Endothelial cell of umbilical vein (primary cell): ENCODE results near the gene DOCK1.

ENCODE experiments used
- CTCF ChIP-seq, 2 donors: IDR thresholded peaks; 1 replicate in 1 of 2; 2 replicates in 1 of 2; pipeline ENCODE4 v1.5.1; 2011; ENCODE audit warnings: low read length in 2 of 2, mild to moderate bottlenecking in 2 of 2, moderate library complexity in 2 of 2, control low read depth in 1 of 2, inconsistent platforms in 1 of 2, low read depth in 1 of 2; ENCODE audit not compliant: insufficient read depth in 1 of 2; ENCODE audit errors: extremely low read depth in 1 of 2
- POLR2A ChIP-seq: IDR thresholded peaks from 2 replicates; pipeline ENCODE4 v1.6.1; 2012; ENCODE audit warnings: low read depth, mild to moderate bottlenecking, control low read depth, low read length
- TF ChIP-seq, protein P1 (sequence below): IDR thresholded peaks from 2 replicates; pipeline ENCODE4 v1.6.1; 2011; ENCODE audit not compliant: insufficient read depth, insufficient read length

DNA sequence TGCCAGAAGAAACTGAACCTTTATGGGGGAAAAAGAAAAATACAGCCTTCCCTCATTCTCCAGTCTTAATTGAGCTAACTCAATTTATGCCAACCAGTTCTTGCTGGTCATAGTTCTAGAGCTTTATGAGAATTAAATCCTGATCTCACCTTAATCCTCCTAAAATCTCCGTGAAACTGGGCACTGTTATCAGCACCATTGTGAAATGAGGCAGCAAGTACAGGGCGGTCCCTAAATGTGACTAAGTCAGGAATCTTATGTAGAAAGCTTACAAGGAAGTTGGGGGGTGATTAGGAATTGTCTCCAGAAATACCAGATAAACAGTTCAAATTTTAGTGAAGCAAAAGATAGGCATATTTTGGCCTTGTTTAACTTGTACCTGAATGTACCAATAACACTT, 301.9 kb downstream of the DOCK1 start:
- TF ChIP-seq CTCF (IDR thresholded peaks at IDR 0.05; ENCODE audit: extremely low read depth in 1 of 2, insufficient read depth in 1 of 2, low read depth in 1 of 2, low read length in 2 of 2), result no peak
- TF ChIP-seq POLR2A, result no peak
- TF ChIP-seq, protein P1, sequence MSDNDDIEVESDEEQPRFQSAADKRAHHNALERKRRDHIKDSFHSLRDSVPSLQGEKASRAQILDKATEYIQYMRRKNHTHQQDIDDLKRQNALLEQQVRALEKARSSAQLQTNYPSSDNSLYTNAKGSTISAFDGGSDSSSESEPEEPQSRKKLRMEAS, result no peak
